ENCODE data around the gene SERPINB10.

- TF ChIP-seq POLR2A (IDR thresholded peaks at IDR 0.05) (no peak), CTCF (IDR thresholded peaks at IDR 0.05) (no peak), EP300 (IDR thresholded peaks at IDR 0.05) (no peak)
These were observed 67.9 kb downstream of the SERPINB10 start for GRCh38 chr18:63975628-63976027.
